ENCODE measurements around the gene ZNF771.

The ZNF771 gene

DNA sequence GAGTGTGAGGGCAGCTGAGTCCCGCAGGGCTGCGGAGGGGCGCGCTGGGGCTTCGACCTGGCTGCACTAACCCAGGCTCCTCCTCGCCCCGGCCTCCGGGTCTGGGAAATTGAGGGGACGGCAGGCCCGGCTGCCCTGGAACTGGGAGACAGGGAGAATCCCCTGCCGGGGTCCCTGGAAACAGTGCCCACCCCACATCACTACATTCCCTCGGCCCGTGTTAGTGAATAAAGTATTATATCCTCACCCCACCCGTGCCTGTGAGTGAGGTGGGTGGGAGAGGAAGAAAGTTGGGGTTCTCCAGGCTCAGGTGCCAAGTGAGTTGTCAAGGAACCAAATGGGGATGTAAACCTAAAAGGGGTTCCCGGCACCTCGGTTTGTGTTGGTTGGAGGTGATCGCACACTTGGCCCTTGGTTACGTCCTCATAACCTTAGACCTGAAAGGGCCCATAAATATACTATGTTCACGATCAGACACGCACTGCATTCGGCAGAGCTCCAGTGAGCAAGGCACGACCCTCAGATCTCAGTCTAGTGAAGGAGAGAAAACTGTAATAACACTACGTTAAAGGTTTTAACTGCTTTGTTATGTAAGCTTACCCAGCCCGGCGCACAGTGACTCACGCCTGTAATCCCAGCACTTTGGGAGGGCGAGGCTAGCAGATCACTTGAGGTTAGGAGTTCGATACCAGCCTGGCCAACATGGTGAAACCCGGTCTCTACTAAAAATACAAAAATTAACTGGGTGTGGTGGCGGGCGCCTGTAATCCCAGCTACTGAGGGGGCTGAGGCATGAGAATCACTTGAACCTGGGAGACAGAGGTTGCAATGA, 11.2 kb downstream of the ZNF771 start:
- peak overlapping the region; percentile 33 to 73 (median 57) for H3K4me3 ChIP-seq
- H3K27ac ChIP-seq = peak overlapping the region in 20 of 21 experiments; percentile 14 to 91 (median 80)

DNA sequence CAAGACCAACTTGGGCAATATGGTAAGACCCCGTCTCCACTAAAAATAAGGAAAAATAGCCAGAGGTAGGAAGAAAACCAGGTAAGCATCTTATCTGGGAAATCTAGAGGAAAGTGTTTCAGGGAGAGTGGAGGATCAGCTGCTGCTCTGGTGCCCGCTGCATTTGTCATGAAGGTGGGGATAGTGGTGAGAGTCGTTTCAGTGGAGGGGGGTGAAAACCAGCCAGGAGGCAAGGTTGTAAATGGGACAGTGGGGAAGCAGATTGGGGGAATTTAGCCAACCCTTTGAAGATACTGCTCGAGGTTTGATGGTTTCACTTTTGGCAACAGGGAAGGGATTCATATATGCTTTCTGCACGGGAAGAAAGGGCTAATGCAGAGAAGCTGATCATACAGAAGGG, 13.6 kb downstream of the ZNF771 start:
- Histone ChIP-seq H3K27ac (no peak overlapping the region), H3K4me3 (no peak overlapping the region)

DNA sequence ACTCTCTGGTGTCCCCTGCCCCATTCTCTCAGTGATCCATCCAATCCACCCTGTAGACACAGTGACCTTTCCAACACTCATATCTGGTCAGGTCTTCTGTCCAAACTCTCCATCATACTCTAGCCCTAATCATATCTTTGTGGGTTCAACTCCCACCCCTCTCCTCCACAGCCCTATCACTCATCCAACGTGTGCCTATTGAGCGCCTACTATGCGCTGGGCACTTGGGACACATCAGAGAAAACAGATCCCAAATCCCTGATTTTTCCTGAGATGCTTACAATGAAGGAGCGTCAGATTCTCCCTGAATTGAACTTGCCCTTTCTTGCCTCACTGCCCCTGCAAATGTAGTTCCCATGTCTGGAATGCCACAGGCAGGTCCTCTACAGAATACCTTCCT, 20.6 kb downstream of the ZNF771 start:
- Histone ChIP-seq H3K27ac (no peak overlapping the region), H3K4me3 (no peak overlapping the region)

DNA sequence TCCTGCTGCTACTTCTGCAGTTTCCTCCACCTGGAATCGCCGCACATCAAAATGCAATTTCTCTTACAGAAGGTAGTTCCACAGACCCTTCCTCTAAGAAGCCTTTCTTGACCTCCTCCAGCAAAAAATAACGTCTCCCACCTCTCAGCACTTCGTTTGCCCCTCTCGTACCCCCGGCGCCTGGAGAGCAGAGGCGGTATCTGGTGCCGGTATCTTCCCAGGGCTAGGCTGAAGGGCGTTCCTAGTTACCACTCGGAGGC, 21.9 kb downstream of the ZNF771 start:
- peak overlapping the region in 19 of 21 experiments; percentile 26 to 81 (median 69) for H3K27ac ChIP-seq
- peak overlapping the region; percentile 58 to 91 (median 72) for H3K4me3 ChIP-seq

GRCh38 chr16:30429678-30430427, 22.4 kb downstream of the ZNF771 start, which contains the start of gene DCTPP1:
Gene DCTPP1 (minus strand): TSS chr16:30430030. CDS start chr16:30429980, 50 bp downstream.
- peak within 1 kb of the TSS; percentile 58 to 91 (median 72) for H3K4me3 ChIP-seq
- peak within 1 kb of the TSS in 19 of 21 experiments; percentile 26 to 81 (median 71) for H3K27ac ChIP-seq

GRCh38 chr16:30430428-30430970, 23.1 kb downstream of the ZNF771 start:
- Histone ChIP-seq H3K4me3 (peak overlapping the region in 6 of 7 experiments; percentile 58 to 91 (median 74)), H3K27ac (peak overlapping the region in 14 of 21 experiments; percentile 23 to 81 (median 70))

DNA sequence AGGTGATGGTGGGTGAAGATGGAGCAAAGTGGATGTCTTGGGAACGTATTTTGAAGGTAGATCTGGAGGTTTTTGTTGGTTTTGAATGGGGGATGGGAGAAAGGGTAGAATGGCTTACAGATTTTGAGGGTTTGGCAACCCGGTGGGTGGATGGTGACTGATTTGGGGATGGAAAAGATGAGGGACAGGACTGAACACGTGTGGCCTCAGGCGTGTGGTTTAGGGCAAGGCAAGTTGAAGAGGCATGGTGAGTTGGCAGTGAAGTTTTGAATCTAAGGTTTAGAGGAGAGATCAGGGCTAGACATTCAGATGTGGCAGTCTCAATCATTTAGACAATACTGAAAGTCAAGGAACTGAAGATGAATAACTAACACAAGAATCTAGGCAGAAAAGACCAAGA, 27.4 kb downstream of the ZNF771 start:
- Histone ChIP-seq H3K27ac (no peak overlapping the region), H3K4me3 (no peak overlapping the region)

DNA sequence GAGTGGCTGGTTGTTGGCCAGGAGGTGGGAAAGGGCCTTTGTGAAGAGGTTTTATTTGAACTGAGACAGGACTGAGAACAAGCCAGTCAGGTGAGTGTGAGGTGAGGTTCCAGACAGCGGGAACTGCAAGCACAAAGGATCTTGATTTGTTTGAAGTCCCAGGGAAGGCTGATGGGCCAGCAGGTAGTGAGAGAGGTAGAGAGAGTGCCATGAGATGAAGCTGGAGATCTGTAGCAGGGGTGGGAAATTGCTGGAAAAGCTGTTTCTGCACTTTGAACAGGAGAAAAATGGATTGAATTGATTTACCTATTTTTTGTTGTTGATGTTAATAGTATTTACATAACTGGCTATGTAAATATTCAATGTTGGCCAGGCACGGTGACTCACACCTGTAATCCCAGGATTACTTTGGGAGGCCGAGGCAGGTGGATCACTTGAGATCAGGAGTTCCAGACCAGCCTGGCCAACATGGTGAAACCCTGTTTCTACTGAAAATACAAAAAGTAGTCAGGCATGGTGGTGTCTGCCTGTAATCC, 30.2 kb downstream of the ZNF771 start:
- H3K27ac ChIP-seq = no peak overlapping the region
- H3K4me3 ChIP-seq = no peak overlapping the region

DNA sequence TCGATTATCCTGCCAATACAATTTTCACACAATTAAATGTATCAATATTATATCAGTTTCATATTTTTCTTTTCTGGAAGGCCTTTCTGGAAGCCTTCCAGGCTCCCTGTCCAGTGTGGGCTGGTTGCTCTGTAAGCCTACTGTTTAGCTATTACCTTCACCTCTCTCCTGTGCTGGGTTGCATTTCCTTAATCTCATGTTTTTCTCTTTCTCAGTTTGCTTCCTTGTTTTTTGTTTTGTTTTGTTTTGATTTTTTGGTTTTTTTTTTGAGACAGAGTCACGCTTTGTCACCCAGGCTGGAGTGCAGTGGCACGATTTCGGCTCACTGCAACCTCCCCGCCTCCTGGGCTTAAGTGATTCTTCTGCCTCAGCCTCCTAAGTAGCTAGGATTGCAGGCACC, 31.4 kb downstream of the ZNF771 start:
- H3K27ac ChIP-seq = no peak overlapping the region

GRCh38 chr16:30439720-30440348, 32.4 kb downstream of the ZNF771 start:
- Histone ChIP-seq H3K27ac (no peak overlapping the region), H3K4me3 (no peak overlapping the region)

More for the DNA sequence above, 31.4 kb downstream of the ZNF771 start:
- H3K4me3 ChIP-seq = no peak overlapping the region

DNA sequence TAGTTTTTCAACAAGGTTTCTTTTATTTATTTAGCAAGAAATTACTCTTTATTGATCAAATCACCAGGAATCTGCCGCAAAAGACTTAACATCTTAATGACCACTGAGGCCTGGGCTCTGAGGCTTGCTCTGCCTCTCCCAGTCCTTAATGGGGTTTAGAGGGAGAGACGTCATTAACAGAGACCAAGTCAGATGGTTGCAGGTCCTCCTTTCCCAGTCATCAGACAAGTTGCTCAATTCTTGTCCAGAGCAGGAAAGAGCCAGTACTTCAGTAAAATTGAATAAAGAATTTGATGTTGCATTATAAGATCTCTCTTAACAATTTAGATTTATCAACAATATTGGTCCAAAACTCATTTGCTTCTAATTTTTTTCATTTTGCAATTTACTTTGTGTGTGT, 36.2 kb downstream of the ZNF771 start:
- no peak overlapping the region for H3K27ac ChIP-seq
- H3K4me3 ChIP-seq = no peak overlapping the region

- H3K4me3 ChIP-seq = peak overlapping the region; percentile 52 to 96 (median 78)
- peak overlapping the region in 19 of 21 experiments; percentile 90 to 99 (median 96) for H3K27ac ChIP-seq
Observed at GRCh38 chr16:30444231-30445148, 37.1 kb downstream of the ZNF771 start.

- Histone ChIP-seq H3K4me3 (peak overlapping the region; percentile 52 to 96 (median 78)), H3K27ac (peak overlapping the region; percentile 89 to 99 (median 94))
Observed at GRCh38 chr16:30445149-30445407, 37.7 kb downstream of the ZNF771 start.

DNA sequence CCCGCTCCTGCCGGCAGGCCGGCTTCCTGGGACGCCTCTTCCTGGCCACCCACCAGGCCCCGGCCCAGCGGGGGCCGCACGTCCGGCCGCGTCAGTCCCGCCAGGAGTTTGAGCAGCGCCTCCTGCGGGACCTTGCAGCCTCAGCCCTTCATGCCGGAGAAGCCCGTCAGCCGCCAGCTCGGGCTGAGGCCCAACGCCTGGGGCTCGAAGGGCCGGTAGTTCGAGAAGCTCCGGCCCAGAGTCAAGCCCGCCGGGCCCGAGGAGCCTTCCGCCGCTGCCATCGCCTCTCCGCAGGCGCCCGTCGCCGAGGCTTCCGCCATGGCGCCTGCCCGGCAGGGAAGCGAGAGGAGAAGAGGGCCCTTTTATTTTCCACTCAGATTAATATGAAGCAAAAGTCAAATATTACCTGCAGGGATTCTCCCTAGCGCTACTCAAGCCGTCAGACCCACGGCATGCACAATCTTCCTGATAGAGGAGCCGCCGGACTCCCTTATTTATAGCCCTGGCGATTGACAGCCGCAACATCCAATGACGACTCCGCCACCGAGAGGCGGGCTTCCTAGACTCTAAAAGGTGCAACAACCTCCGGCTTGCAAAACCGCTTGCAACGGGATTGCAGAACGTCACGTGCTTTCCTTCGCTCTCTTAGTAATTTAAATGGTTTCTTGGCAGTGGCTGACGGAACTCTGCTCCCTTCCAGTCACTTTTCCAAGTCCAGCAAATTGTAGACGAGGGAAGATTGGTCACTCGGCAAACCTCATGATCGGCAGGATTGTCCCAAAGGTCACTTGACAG, 38.2 kb downstream of the ZNF771 start, which contains the start of gene SEPHS2:
TSS of gene SEPHS2 (minus strand) at position 467 of the 795 bp plus-strand sequence. CDS start at position 320, 147 bp downstream.
- peak within 1 kb of the TSS; percentile 89 to 99 (median 94) for H3K27ac ChIP-seq
- peak within 1 kb of the TSS; percentile 52 to 96 (median 78) for H3K4me3 ChIP-seq

GRCh38 chr16:30446203-30446595, 38.8 kb downstream of the ZNF771 start:
- H3K27ac ChIP-seq = peak overlapping the region in 18 of 21 experiments; percentile 92 to 99 (median 96)
- peak overlapping the region; percentile 52 to 96 (median 78) for H3K4me3 ChIP-seq

DNA sequence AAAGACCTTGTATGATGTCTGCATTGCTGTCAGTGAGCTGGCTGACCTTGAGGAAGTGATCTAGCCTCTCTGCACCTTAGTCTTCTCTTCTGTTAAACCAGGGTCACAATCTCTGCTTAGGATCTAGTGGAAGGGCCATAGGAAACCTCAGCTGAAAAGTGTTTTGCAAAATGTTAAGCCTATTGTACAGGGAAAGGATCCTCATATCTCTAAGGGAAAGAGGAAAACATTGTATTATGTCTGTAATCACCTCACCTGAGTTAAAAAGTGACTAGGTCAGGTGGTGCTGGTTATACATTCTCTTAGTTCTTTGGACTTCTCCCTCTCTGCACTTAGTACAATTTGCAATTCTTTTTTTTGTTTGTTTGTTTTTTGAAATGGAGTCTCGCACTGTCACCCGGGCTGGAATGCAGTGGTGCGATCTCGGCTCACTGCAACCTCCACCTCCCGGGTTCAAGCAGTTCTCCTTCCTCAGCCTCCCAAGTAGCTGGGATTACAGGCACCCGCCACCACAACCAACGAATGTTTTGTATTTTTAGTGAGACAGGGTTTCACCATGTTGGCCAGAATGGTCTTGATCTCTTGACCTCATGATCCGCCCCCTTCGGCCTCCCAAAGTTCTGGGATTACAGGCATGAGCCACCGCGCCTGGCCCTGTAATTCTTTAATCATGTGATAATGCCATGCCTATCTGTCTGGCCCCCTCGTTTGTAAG, 40.3 kb downstream of the ZNF771 start:
- H3K4me3 ChIP-seq = no peak overlapping the region
- no peak overlapping the region for H3K27ac ChIP-seq

GRCh38 chr16:30449116-30449435, 41.7 kb downstream of the ZNF771 start:
- Histone ChIP-seq H3K4me3 (no peak overlapping the region), H3K27ac (no peak overlapping the region)
